Posterior cingulate gyrus (tissue), 11 donors: ENCODE data around the gene GLIS1.

Source experiments
- DNase-seq, 10 donors: peaks; one replicate each; pipeline versions ENCODE4 v3.0.0 to v3.0.0-alpha.2; 2020 to 2021; ENCODE audit warnings: mixed read lengths in 3 of 10
- intact Hi-C: fragments of 100-400 bp; cut with DNase I; formaldehyde crosslinking; loops from one replicate; pipeline ENCODE4 v1.15.1; 2023

The GLIS1 gene

GRCh38 chr1:53625049-53625448, 113.9 kb downstream of the GLIS1 start:
- no peak for DNase-seq
- intact Hi-C loops, result no loop called here

DNA sequence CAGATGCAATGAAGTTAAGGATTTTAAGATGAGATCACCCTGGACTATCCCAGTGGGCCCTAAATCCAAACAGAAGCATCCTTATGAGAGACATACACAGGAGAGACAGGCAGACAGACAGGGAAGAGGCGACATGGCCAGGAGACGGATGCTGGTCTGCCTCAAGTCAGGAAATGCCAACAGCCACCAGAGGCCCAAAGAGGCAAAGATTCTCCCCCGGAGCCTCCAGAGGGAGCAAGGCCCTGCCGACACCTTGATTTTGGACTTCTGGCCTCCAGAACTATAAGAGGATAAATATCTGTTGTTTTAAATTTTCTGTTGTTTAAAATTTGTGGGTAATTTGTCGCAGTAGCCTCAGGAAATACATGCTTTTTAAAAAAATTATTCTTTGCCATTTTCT, 116.4 kb downstream of the GLIS1 start:
- no peak for DNase-seq
- intact Hi-C loops, result no loop called here

- intact Hi-C loops, result no loop called here
- DNase-seq, result peak in 1 of 10 donors; percentile 55
Measured at GRCh38 chr1:53621144-53621543, 117.8 kb downstream of the GLIS1 start.

GRCh38 chr1:53620061-53620855, 118.7 kb downstream of the GLIS1 start:
- peak in 9 of 10 donors; percentile 14 to 92 (median 49) for DNase-seq
- intact Hi-C loops, result no loop called here

- DNase-seq, result peak in 1 of 10 donors; percentile 40
- intact Hi-C loops, result no loop called here
Measured at GRCh38 chr1:53619367-53620060, 119.5 kb downstream of the GLIS1 start.

- intact Hi-C loops, result no loop called here
- DNase-seq, result peak in 1 of 10 donors; percentile 63
Measured at GRCh38 chr1:53618500-53619366, 120.2 kb downstream of the GLIS1 start.

GRCh38 chr1:53617851-53618499, 121.0 kb downstream of the GLIS1 start:
- intact Hi-C loops, result no loop called here
- peak in 1 of 10 donors; percentile 24 for DNase-seq

GRCh38 chr1:53617382-53617781, 121.6 kb downstream of the GLIS1 start:
- peak in 1 of 10 donors; percentile 36 for DNase-seq
- intact Hi-C loops, result no loop called here

DNA sequence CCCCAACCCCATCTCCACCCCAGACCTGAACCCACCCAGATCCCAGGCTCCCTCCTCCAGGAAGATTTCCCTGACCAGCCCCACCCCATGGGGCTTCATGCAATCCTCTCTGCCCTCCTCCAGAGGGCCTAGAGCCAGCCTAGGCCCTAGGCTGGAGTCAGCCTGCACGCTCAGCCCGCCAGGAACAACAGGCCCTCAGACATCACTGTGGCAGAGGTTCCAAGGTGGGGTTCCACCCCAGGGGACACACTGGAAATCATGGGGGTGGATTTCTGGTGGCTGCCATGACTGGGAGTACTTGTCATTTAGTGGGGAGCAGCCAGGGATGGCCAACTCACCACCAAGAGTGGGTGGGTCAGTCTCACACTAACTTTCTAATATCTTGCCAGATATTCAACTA, 122.0 kb downstream of the GLIS1 start:
- intact Hi-C loops, result no loop called here
- DNase-seq, result peak in 1 of 10 donors; percentile 54

- peak in 1 of 10 donors; percentile 42 for DNase-seq
- intact Hi-C loops, result no loop called here
Measured at GRCh38 chr1:53616511-53616910, 122.5 kb downstream of the GLIS1 start.

DNA sequence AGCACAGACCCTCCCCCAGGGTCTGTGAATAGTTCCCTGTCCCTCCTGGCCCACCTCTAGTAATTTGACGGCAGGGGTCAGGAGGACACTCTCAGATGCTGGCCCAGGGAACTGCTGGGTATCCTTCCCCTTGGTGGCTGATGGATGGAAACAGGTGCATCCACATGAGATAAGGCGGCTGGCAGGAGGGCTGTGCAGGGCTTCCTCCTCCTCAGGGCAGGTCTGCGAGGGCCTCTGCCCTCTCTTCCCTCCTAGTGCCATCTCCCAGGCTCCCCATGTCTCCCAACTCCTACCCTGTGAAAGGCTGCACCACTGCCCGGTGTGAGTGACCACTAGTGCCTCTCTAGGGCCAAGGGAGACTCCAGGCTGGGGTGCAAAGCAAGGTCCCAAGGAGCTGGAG, 123.9 kb downstream of the GLIS1 start:
- intact Hi-C loops, result no loop called here
- peak in 1 of 10 donors; percentile 63 for DNase-seq

DNA sequence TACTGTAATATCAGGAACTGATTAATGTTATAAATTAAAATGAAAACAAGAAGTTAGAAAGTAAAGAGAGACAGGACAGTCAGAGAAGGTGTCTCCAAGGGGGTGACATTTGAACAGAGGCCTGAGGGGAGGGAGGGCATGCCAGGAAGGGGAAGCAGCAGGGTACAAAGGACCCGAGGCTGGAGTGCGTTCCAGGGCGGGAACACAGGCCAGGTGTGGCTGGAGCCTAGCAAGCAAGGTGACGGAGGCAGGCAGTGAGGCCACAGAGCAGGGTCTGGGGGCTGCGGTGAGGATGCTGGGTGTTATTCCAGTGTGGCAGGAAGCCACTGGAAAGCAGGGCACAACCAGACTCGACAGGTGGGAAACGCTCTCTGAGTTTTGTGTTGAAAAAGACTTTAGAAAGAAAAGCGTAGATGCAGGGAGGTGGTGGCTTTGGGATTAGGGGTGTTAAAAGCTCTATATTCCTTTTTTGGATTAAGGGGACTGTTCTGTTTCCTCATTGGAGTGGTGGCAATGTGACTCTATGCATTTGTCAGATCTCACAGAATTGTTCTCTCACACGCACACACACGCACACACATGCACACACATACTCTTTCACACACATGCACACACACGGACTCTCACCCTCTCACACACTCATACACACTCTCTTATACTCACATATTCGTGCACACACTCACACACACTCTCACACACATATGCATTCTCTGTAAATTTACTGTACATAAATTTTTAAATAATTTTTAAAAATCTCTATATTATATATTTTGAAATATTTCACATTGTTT, 124.5 kb downstream of the GLIS1 start:
- DNase-seq, result peak in 1 of 10 donors; percentile 3
- intact Hi-C loops, result no loop called here

- intact Hi-C loops, result no loop called here
- DNase-seq, result peak in 1 of 10 donors; percentile 47
Measured at GRCh38 chr1:53608676-53609075, 130.3 kb downstream of the GLIS1 start.

DNA sequence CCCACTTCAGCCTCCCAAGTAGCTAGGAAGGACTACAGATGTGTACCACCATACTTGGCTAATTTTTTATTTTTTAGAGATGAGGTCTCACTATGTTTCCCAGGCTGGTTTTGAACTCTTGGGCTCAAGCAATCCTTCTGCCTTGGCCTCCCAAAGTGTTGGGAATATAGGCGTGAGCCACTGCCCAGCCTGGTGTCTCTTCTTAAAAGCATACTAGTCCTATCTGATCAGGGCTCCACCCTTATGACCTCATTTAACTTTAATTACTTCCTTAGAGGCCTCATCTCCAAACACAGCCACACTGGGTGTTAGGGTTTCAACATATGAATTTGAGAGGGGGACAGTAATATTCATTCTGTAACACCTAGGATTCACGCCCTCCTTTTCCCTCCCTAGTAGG, 130.9 kb downstream of the GLIS1 start:
- intact Hi-C loops, result no loop called here
- DNase-seq, result no peak

GRCh38 chr1:53606651-53607051, 132.3 kb downstream of the GLIS1 start:
- intact Hi-C loops, result no loop called here
- peak in 1 of 10 donors; percentile 57 for DNase-seq

- intact Hi-C loops, result no loop called here
- DNase-seq, result peak in 1 of 10 donors; percentile 50
Measured at GRCh38 chr1:53606197-53606596, 132.8 kb downstream of the GLIS1 start.

DNA sequence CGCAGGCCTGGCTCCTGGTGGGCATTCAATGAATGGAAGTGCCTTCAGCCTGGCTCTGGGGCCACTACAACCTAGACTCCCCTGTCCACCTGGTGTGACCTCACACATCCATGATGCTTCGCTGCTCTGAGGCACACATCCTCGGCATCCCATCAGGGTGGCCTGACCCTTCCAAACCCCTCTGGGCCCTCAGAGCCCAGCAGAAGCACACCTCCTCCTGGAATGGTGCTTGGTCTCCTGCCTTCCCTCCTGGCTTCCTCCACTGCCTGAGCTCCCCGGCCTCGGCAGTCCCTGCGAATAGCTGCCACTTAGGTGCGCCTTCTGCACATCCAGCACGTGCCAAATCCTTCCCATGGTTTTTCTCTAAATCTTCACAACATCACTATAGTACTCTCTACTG, 133.8 kb downstream of the GLIS1 start:
- DNase-seq, result peak in 1 of 10 donors; percentile 41
- intact Hi-C loops, result no loop called here

GRCh38 chr1:53604291-53604919, 134.6 kb downstream of the GLIS1 start:
- intact Hi-C loops, result no loop called here
- DNase-seq, result peak in 1 of 10 donors; percentile 22

DNA sequence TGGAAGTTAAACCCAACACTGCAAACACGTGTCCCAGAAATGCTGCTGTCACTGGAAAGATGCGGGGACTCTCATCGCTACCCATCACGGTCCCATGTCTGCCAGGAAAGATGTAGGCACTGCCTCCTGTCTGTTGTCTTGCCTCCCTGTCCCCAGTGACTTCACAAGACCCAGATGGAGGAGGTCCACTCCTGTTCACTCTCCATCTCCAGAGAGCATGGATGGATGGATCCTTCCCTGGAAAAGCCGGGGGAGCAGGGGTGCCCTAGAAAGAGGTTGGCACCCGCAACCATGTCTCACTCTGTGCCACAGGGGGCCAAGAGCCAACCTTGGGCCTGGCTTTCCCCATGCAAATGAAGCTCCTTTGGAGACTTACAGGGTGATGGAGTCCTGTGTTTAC, 135.5 kb downstream of the GLIS1 start:
- intact Hi-C loops, result no loop called here
- peak in 1 of 10 donors; percentile 65 for DNase-seq
